ENCODE data around the gene GTF3C4. TPM values are rescaled to one million over a fixed set of nuclear protein-coding genes. Genes with fewer than 3 reads are reported as not detected.

The GTF3C4 gene
- total and polyA plus RNA-seq, 2 experiments from 2014 or later = 6.1 to 19.2 TPM

- no peaks in the 10 kb centered on the region for H3K9me2 ChIP-seq (replicated peaks; ENCODE audit: insufficient read depth)
- no peaks in the 10 kb centered on the region for H3K27me3 ChIP-seq
- H3K79me2 ChIP-seq = no peaks in the 10 kb centered on the region
- H3K9me3 ChIP-seq (ENCODE audit: low read depth) = no peaks in the 10 kb centered on the region
- DNase-seq (ENCODE audit: low spot score) = no peak
- H3K27ac ChIP-seq = no peak overlapping the region
- no peak overlapping the region for H3K4me2 ChIP-seq
- H3K4me1 ChIP-seq (ENCODE audit: insufficient read depth) = no peaks in the 10 kb centered on the region
- WGBS (ENCODE audit: low lambda C conversion rate, missing lambda C conversion rate) = 72% methylated on average over 7 of the region's 7 CpGs
- H3K36me3 ChIP-seq (replicated peaks; ENCODE audit: insufficient read depth, low read depth) = no peaks in the 10 kb centered on the region
- H2AFZ ChIP-seq = no peak overlapping the region
- no peak for TF ChIP-seq CTCF (IDR thresholded peaks at IDR 0.05; ENCODE audit: poor library complexity)
- no peak for TF ChIP-seq EZH2 (IDR thresholded peaks at IDR 0.05; ENCODE audit: borderline replicate concordance)
- no peak for TF ChIP-seq EZH2phosphoT487 (IDR thresholded peaks at IDR 0.05; ENCODE audit: low read depth, severe bottlenecking, unreplicated experiment)
- H3K4me3 ChIP-seq = no peak overlapping the region
- no peaks in the 10 kb centered on the region for H4K20me1 ChIP-seq (ENCODE audit: insufficient read depth, poor library complexity, severe bottlenecking)
Observed at GRCh38 chr9:132627106-132627505, 43.2 kb upstream of the GTF3C4 start.

- Histone ChIP-seq H3K27me3 (no peaks in the 10 kb centered on the region), H3K4me3 (no peak overlapping the region), H3K4me1 (ENCODE audit: insufficient read depth) (no peaks in the 10 kb centered on the region), H2AFZ (no peak overlapping the region), H3K9me2 (replicated peaks; ENCODE audit: insufficient read depth) (no peaks in the 10 kb centered on the region), H3K4me2 (no peak overlapping the region), H3K79me2 (no peaks in the 10 kb centered on the region), H3K27ac (no peak overlapping the region), H3K36me3 (replicated peaks; ENCODE audit: insufficient read depth, low read depth) (no peaks in the 10 kb centered on the region), H4K20me1 (ENCODE audit: insufficient read depth, poor library complexity, severe bottlenecking) (no peaks in the 10 kb centered on the region), H3K9me3 (ENCODE audit: low read depth) (no peaks in the 10 kb centered on the region)
- no peak for TF ChIP-seq CTCF (IDR thresholded peaks at IDR 0.05; ENCODE audit: poor library complexity)
- TF ChIP-seq EZH2phosphoT487 (IDR thresholded peaks at IDR 0.05; ENCODE audit: low read depth, severe bottlenecking, unreplicated experiment) = no peak
- TF ChIP-seq EZH2 (IDR thresholded peaks at IDR 0.05; ENCODE audit: borderline replicate concordance) = no peak
- DNase-seq (ENCODE audit: low spot score) = no peak
- 94% methylated on average over 11 of the region's 11 CpGs for WGBS (ENCODE audit: low lambda C conversion rate, missing lambda C conversion rate)
Observed at GRCh38 chr9:132627594-132627993, 42.7 kb upstream of the GTF3C4 start.

GRCh38 chr9:132628746-132629145 is 41.5 kb upstream of the GTF3C4 start:
- TF ChIP-seq EZH2 (IDR thresholded peaks at IDR 0.05; ENCODE audit: borderline replicate concordance) (no peak), EZH2phosphoT487 (IDR thresholded peaks at IDR 0.05; ENCODE audit: low read depth, severe bottlenecking, unreplicated experiment) (no peak), CTCF (IDR thresholded peaks at IDR 0.05; ENCODE audit: poor library complexity) (no peak)
- Histone ChIP-seq H3K27ac (no peak overlapping the region), H3K9me3 (ENCODE audit: low read depth) (no peaks in the 10 kb centered on the region), H3K27me3 (no peaks in the 10 kb centered on the region), H3K4me2 (no peak overlapping the region), H2AFZ (no peak overlapping the region), H3K79me2 (no peaks in the 10 kb centered on the region), H4K20me1 (ENCODE audit: insufficient read depth, poor library complexity, severe bottlenecking) (no peaks in the 10 kb centered on the region), H3K4me3 (no peak overlapping the region), H3K36me3 (replicated peaks; ENCODE audit: insufficient read depth, low read depth) (no peaks in the 10 kb centered on the region), H3K9me2 (replicated peaks; ENCODE audit: insufficient read depth) (no peaks in the 10 kb centered on the region), H3K4me1 (ENCODE audit: insufficient read depth) (no peaks in the 10 kb centered on the region)
- DNase-seq (ENCODE audit: low spot score) = no peak
- WGBS (ENCODE audit: low lambda C conversion rate, missing lambda C conversion rate) = 96% methylated on average over 8 of the region's 8 CpGs

- Histone ChIP-seq H3K4me3 (no peak overlapping the region), H3K27me3 (no peaks in the 10 kb centered on the region), H4K20me1 (ENCODE audit: insufficient read depth, poor library complexity, severe bottlenecking) (no peaks in the 10 kb centered on the region), H3K27ac (no peak overlapping the region), H3K4me1 (ENCODE audit: insufficient read depth) (no peaks in the 10 kb centered on the region), H3K4me2 (no peak overlapping the region), H3K79me2 (no peaks in the 10 kb centered on the region), H3K9me2 (replicated peaks; ENCODE audit: insufficient read depth) (no peaks in the 10 kb centered on the region), H3K9me3 (ENCODE audit: low read depth) (no peaks in the 10 kb centered on the region), H3K36me3 (replicated peaks; ENCODE audit: insufficient read depth, low read depth) (no peaks in the 10 kb centered on the region), H2AFZ (no peak overlapping the region)
- TF ChIP-seq CTCF (IDR thresholded peaks at IDR 0.05; ENCODE audit: poor library complexity) = no peak
- TF ChIP-seq EZH2phosphoT487 (IDR thresholded peaks at IDR 0.05; ENCODE audit: low read depth, severe bottlenecking, unreplicated experiment) = no peak
- no peak for TF ChIP-seq EZH2 (IDR thresholded peaks at IDR 0.05; ENCODE audit: borderline replicate concordance)
- no peak for DNase-seq (ENCODE audit: low spot score)
- 92% methylated on average over 9 of the region's 9 CpGs for WGBS (ENCODE audit: low lambda C conversion rate, missing lambda C conversion rate)
Observed at GRCh38 chr9:132630116-132630515, 40.1 kb upstream of the GTF3C4 start.

Data from hepatocyte (in vitro differentiated cells).